ENCODE results near the gene ISOC1. TPM values are rescaled to one million over a fixed set of nuclear protein-coding genes. Genes with fewer than 3 reads are reported as not detected.

The ISOC1 gene
- polyA plus RNA-seq, 1 experiment: 28.0 TPM

DNA sequence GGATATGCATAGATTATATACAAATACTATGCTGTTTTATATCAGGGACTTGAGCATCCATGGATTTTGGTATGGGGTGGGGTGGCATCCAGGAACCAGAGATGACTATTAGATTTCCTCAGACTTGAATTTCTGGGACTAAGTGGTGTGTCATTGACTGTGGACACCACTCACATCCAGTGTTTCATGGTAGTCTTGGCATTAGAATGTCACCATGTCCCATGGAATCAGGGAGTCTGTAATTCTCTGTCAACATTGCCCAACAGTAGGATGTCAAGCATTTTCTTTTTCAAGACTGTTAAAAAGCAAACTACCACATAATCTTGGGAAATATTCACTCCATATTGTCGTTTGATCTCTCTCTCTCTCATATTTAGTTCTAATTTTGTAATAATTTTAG, 13.1 kb downstream of the ISOC1 start:
- no peaks in the 10 kb centered on the region for H3K27me3 ChIP-seq (ENCODE audit: control insufficient read depth, insufficient read depth, low read length)
- ChIA-PET CTCF (no interaction called here), POLR2A (no interaction called here)
- TF ChIP-seq, protein P1, sequence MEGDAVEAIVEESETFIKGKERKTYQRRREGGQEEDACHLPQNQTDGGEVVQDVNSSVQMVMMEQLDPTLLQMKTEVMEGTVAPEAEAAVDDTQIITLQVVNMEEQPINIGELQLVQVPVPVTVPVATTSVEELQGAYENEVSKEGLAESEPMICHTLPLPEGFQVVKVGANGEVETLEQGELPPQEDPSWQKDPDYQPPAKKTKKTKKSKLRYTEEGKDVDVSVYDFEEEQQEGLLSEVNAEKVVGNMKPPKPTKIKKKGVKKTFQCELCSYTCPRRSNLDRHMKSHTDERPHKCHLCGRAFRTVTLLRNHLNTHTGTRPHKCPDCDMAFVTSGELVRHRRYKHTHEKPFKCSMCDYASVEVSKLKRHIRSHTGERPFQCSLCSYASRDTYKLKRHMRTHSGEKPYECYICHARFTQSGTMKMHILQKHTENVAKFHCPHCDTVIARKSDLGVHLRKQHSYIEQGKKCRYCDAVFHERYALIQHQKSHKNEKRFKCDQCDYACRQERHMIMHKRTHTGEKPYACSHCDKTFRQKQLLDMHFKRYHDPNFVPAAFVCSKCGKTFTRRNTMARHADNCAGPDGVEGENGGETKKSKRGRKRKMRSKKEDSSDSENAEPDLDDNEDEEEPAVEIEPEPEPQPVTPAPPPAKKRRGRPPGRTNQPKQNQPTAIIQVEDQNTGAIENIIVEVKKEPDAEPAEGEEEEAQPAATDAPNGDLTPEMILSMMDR (IDR thresholded peaks at IDR 0.05; ENCODE audit: low read depth, low read length): no peak
- H3K9me3 ChIP-seq (ENCODE audit: control insufficient read depth, insufficient read depth, low read length): no peaks in the 10 kb centered on the region
- H3K4me3 ChIP-seq (ENCODE audit: low read depth, low read length): no peak overlapping the region
- DNase-seq (ENCODE audit: low read depth, low spot score): no peak
- H3K27ac ChIP-seq (ENCODE audit: low read depth, low read length): no peak overlapping the region

- no peak overlapping the region for H3K27ac ChIP-seq (ENCODE audit: low read depth, low read length)
- ChIA-PET CTCF (interaction anchor here (1.6 kb wide), 1 partner anchor 15 kb away, joined by 6 read pairs; no protein-coding TSS in a partner anchor), POLR2A (no interaction called here)
- H3K27me3 ChIP-seq (ENCODE audit: control insufficient read depth, insufficient read depth, low read length): no peaks in the 10 kb centered on the region
- no peaks in the 10 kb centered on the region for H3K9me3 ChIP-seq (ENCODE audit: control insufficient read depth, insufficient read depth, low read length)
- TF ChIP-seq, protein P1 (IDR thresholded peaks at IDR 0.05; ENCODE audit: low read depth, low read length): no peak
- H3K4me3 ChIP-seq (ENCODE audit: low read depth, low read length): no peak overlapping the region
- DNase-seq (ENCODE audit: low read depth, low spot score): no peak
These were observed 16.2 kb downstream of the ISOC1 start for GRCh38 chr5:129110742-129111141.

DNA sequence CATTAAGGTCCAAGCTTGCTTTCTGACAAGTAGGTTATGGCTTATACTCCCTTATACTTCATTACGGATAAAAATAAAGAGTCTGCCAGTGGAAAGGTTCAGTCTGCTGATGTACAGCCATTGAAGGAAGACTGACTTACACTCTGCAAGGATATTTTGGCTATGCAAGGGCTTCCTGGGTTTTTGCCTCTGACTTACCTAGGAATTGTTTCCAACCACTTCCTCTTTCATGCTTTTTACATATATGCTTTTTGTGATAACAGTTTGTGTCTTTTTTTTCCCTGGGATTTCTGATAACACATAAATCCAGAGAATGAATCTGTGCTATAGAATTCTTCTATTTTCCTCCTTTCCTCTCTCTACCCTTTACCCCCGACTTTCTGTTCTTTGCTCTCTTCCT, 16.8 kb downstream of the ISOC1 start:
- H3K4me3 ChIP-seq (ENCODE audit: low read depth, low read length): no peak overlapping the region
- POLR2A ChIA-PET: no interaction called here
- H3K27me3 ChIP-seq (ENCODE audit: control insufficient read depth, insufficient read depth, low read length): no peaks in the 10 kb centered on the region
- DNase-seq (ENCODE audit: low read depth, low spot score): no peak
- CTCF ChIA-PET: interaction anchor here (1.6 kb wide), 1 partner anchor 15 kb away, joined by 6 read pairs; no protein-coding TSS in a partner anchor
- TF ChIP-seq, protein P1 (IDR thresholded peaks at IDR 0.05; ENCODE audit: low read depth, low read length): no peak
- no peaks in the 10 kb centered on the region for H3K9me3 ChIP-seq (ENCODE audit: control insufficient read depth, insufficient read depth, low read length)
- no peak overlapping the region for H3K27ac ChIP-seq (ENCODE audit: low read depth, low read length)

DNA sequence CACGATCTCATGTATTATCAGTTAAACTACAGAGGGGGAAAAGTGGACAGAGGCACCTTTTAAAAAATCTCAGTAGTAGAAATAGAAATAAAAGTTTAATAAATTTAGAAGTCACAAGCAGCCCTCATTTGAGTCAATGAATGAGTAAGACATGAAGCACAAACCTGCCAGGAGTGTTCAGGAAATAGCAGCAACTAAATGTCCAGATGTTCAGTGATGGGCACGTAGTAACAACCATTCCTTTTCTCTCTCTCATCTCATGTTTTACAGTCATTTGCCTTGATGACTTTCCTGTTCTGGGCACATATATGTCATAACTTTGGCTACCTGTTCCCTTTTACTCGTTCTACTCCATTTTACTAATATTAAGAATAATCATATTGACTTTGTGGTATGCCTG, 17.7 kb downstream of the ISOC1 start:
- ChIA-PET POLR2A (no interaction called here), CTCF (interaction anchor here (1.0 to 1.7 kb wide), 2 partner anchors 14 to 656 kb away, joined by 3 to 4 read pairs; no protein-coding TSS in a partner anchor)
- Histone ChIP-seq H3K4me3 (ENCODE audit: low read depth, low read length) (no peak overlapping the region), H3K27me3 (ENCODE audit: control insufficient read depth, insufficient read depth, low read length) (no peaks in the 10 kb centered on the region), H3K27ac (ENCODE audit: low read depth, low read length) (no peak overlapping the region), H3K9me3 (ENCODE audit: control insufficient read depth, insufficient read depth, low read length) (no peaks in the 10 kb centered on the region)
- TF ChIP-seq, protein P1 (IDR thresholded peaks at IDR 0.05; ENCODE audit: low read depth, low read length): no peak
- DNase-seq (ENCODE audit: low read depth, low spot score): no peak

DNA sequence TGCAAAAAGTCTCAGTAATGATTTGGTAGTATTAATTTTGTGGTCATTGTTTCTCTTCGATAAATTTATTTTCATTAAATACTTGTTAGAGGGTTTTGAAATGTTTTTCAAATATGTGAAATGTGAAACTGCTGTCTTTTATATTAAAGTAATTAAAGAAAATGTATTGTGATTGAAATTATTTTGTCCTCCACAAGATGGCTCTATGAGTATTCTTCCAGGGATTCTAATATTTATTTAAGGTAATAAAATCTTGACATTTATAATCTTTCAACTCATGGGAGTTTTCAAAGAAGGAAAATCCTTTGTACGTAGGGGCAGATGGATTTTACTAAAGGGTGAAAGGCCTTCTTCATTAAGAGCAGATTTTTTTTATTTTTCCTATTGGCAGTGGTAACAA, 19.3 kb downstream of the ISOC1 start:
- POLR2A ChIA-PET: no interaction called here
- no peak overlapping the region for H3K27ac ChIP-seq (ENCODE audit: low read depth, low read length)
- TF ChIP-seq, protein P1 (IDR thresholded peaks at IDR 0.05; ENCODE audit: low read depth, low read length): no peak
- DNase-seq (ENCODE audit: low read depth, low spot score): no peak
- CTCF ChIA-PET: interaction anchor here (1.7 kb wide), 1 partner anchor 13 kb away, joined by 4 read pairs; no protein-coding TSS in a partner anchor
- no peaks in the 10 kb centered on the region for H3K27me3 ChIP-seq (ENCODE audit: control insufficient read depth, insufficient read depth, low read length)
- H3K9me3 ChIP-seq (ENCODE audit: control insufficient read depth, insufficient read depth, low read length): no peaks in the 10 kb centered on the region
- H3K4me3 ChIP-seq (ENCODE audit: low read depth, low read length): no peak overlapping the region
